Neuronal stem cell (in vitro differentiated cells): ENCODE results near the gene CMTR1.

ENCODE experiments used
- DNase-seq: peaks from one replicate; pipeline ENCODE4 v3.0.0-alpha.2; 2013; ENCODE audit warnings: low spot score
- H2AFZ ChIP-seq: one replicate; pipeline ENCODE4 v1.6.1; 2013; ENCODE audit warnings: mild to moderate bottlenecking, low read length, inconsistent platforms
- H2AK5ac ChIP-seq: 2 replicates; pipeline ENCODE4 v1.6.1; 2013; ENCODE audit warnings: low read depth, mild to moderate bottlenecking, inconsistent platforms, low read length, moderate library complexity, mixed read lengths
- H2BK120ac ChIP-seq: 2 replicates; pipeline ENCODE4 v1.6.1; 2013; ENCODE audit warnings: low read depth, mild to moderate bottlenecking, inconsistent platforms, low read length, moderate library complexity, mixed read lengths
- H2BK12ac ChIP-seq: one replicate; pipeline ENCODE4 v1.6.1; 2013; ENCODE audit warnings: low read length, inconsistent platforms
- H2BK15ac ChIP-seq: 2 replicates; pipeline ENCODE4 v1.6.1; 2013; ENCODE audit warnings: mild to moderate bottlenecking, low read length, inconsistent platforms, mixed read lengths
- H2BK5ac ChIP-seq: one replicate; pipeline ENCODE4 v1.6.1; 2013; ENCODE audit warnings: inconsistent platforms, mild to moderate bottlenecking, low read length, moderate library complexity
- H3K14ac ChIP-seq: one replicate; pipeline ENCODE4 v1.6.1; 2013; ENCODE audit warnings: low read length, inconsistent platforms
- H3K18ac ChIP-seq: 2 replicates; pipeline ENCODE4 v1.6.1; 2013; ENCODE audit warnings: low read length, inconsistent platforms
- H3K23ac ChIP-seq: 2 replicates; pipeline ENCODE4 v1.6.1; 2013; ENCODE audit warnings: low read depth, mild to moderate bottlenecking, mixed read lengths, low read length, inconsistent platforms; ENCODE audit not compliant: poor library complexity
- H3K27ac ChIP-seq: replicated peaks from 3 replicates; pipeline ENCODE4 v1.5.1; 2013; ENCODE audit warnings: low read length, inconsistent platforms
- H3K27me3 ChIP-seq, 3 experiments: 2 replicates each; pipeline ENCODE4 v1.6.1; 2013; ENCODE audit warnings: low read length in 3 of 3, mild to moderate bottlenecking in 2 of 3, inconsistent platforms in 1 of 3, low read depth in 1 of 3, mixed read lengths in 1 of 3, moderate library complexity in 1 of 3; ENCODE audit not compliant: control insufficient read depth in 3 of 3, insufficient read depth in 3 of 3
- H3K36me3 ChIP-seq, 2 donors: replicated peaks in 1 of 2; 2 replicates each; pipeline ENCODE4 v1.6.1; 2013; ENCODE audit warnings: low read length in 2 of 2; ENCODE audit not compliant: control insufficient read depth in 2 of 2, insufficient read depth in 2 of 2
- H3K4ac ChIP-seq: 2 replicates; pipeline ENCODE4 v1.6.1; 2013; ENCODE audit warnings: inconsistent platforms, mild to moderate bottlenecking, low read length, moderate library complexity
- H3K4me1 ChIP-seq, 2 donors: 1 replicate in 1 of 2; 2 replicates in 1 of 2; pipeline ENCODE4 v1.6.1; 2013; ENCODE audit warnings: low read length in 2 of 2, low read depth in 1 of 2; ENCODE audit not compliant: control insufficient read depth in 2 of 2, insufficient read depth in 1 of 2
- H3K4me2 ChIP-seq: one replicate; pipeline ENCODE4 v1.6.1; 2013; ENCODE audit warnings: mild to moderate bottlenecking, low read length, inconsistent platforms; ENCODE audit not compliant: insufficient read depth, poor library complexity, severe bottlenecking
- H3K4me3 ChIP-seq, 2 donors: 2 replicates each; pipeline ENCODE4 v1.5.1; 2013; ENCODE audit warnings: low read length in 2 of 2, mild to moderate bottlenecking in 2 of 2, inconsistent platforms in 1 of 2, moderate library complexity in 1 of 2
- H3K79me1 ChIP-seq: one replicate; pipeline ENCODE4 v1.6.1; 2013; ENCODE audit warnings: low read depth, mild to moderate bottlenecking, inconsistent platforms, low read length, moderate library complexity
- H3K9ac ChIP-seq: one replicate; pipeline ENCODE4 v1.6.1; 2013; ENCODE audit warnings: mild to moderate bottlenecking, low read depth, low read length, inconsistent platforms; ENCODE audit not compliant: poor library complexity
- H3K9me3 ChIP-seq, 2 donors: replicated peaks in 1 of 2; 2 replicates each; pipeline versions ENCODE3 to v1.6.1; 2013; ENCODE audit warnings: low read length in 2 of 2, mild to moderate bottlenecking in 2 of 2, inconsistent platforms in 1 of 2, low read depth in 1 of 2, mixed read lengths in 1 of 2, moderate library complexity in 1 of 2; ENCODE audit not compliant: control insufficient read depth in 2 of 2, insufficient read depth in 1 of 2
- H4K8ac ChIP-seq: one replicate; pipeline ENCODE4 v1.6.1; 2013; ENCODE audit warnings: low read depth, mild to moderate bottlenecking, inconsistent platforms, low read length, moderate library complexity
- H4K91ac ChIP-seq: one replicate; pipeline ENCODE4 v1.6.1; 2013; ENCODE audit warnings: low read length, low read depth, mild to moderate bottlenecking, inconsistent platforms; ENCODE audit not compliant: poor library complexity
- WGBS, 2 donors: extraction: QIAGEN DNeasy Blood & Tissue Kit; methylation state at CpG; one replicate each; pipeline ENCODE4 v1.1.7; 2013; ENCODE audit warnings: missing lambda C conversion rate in 2 of 2, mixed read lengths in 1 of 2; ENCODE audit not compliant: insufficient read length in 2 of 2, insufficient replicate concordance in 1 of 2; ENCODE audit errors: extremely low coverage in 2 of 2; 5-methylcytosine and 5-hydroxymethylcytosine counted together

The CMTR1 gene

DNA sequence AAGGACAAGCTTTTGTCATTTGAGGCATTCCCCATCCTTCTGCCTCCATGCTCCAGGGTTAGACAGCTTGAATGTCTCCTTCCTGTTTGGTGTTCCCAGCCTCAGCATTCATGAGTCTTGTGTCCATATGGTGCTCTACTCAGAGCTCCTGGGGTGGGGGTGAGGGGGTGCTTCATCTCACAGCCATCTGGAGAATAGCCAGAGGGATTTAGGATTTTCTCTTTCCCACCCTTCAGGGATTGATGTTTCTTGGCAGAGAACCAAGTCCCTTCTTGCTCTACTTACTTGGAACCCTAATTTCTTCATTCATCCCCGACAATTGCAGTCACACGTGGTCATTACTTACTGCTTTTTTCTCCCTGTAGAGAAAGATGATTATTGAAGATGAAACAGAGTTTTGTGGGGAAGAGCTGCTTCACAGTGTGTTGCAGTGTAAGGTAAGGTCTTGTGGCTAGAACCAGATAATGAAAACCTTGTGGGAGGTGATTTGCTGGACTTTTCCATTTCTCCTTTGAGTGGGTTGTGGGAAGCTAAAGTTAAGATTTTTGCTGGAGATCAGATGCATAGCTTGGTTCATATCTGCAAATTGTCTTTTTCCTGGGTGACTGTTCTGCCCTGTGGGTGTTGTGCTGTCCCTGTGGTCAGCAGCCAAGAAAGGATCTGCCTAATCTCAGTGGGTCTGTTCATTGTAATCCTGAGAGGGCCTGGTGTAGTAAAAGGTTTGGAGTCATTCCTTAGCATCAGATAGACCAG is 18.6 kb downstream of the CMTR1 start:
- no peak overlapping the region for H3K9ac ChIP-seq
- no peak overlapping the region for H2BK12ac ChIP-seq
- H3K14ac ChIP-seq: no peak overlapping the region
- no peak overlapping the region for H2BK120ac ChIP-seq
- no peak overlapping the region for H3K27ac ChIP-seq
- H3K4me3 ChIP-seq: no peak overlapping the region
- H3K23ac ChIP-seq: no peak overlapping the region
- no peaks in the 10 kb centered on the region for H3K79me1 ChIP-seq
- H3K9me3 ChIP-seq: peaks cover 0 to 2% of the 10 kb centered on the region in 2 donors
- no peak overlapping the region for H3K4ac ChIP-seq
- WGBS, 2 donors: no CpG with 5 or more reads among the region's 2 CpGs
- no peak overlapping the region for H2AK5ac ChIP-seq
- H3K27me3 ChIP-seq: no peaks in the 10 kb centered on the region
- H2BK15ac ChIP-seq: no peak overlapping the region
- no peak for DNase-seq
- no peak overlapping the region for H4K8ac ChIP-seq
- H3K4me1 ChIP-seq: no peaks in the 10 kb centered on the region
- H2BK5ac ChIP-seq: no peak overlapping the region
- H3K36me3 ChIP-seq: peaks cover 19 to 97% of the 10 kb centered on the region in 2 donors
- no peak overlapping the region for H4K91ac ChIP-seq
- H3K18ac ChIP-seq: no peak overlapping the region
- H2AFZ ChIP-seq: no peak overlapping the region
- H3K4me2 ChIP-seq: no peak overlapping the region

DNA sequence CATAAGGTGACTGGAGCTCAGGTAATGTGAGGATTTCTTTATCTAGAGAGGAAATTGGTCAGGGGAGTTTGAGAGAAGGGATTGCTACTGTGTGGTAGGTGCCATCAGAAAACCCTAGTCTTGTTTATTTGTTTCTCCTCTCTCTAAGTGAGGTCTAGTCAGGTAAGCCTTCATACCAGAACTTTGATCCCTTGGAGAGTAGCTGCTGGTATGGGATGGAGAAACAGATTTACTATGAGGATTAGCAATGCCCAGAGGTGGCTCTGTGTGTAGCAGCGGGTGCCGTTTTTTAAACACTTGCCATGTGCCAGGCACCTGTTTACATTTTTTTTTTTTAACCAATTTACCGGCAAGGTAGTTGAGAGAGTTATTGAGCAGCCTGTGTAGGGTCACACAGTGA is 19.5 kb downstream of the CMTR1 start:
- no peak overlapping the region for H3K27ac ChIP-seq
- H2AK5ac ChIP-seq: no peak overlapping the region
- no CpG with 5 or more reads among the region's 3 CpGs for WGBS, 2 donors
- no peaks in the 10 kb centered on the region for H3K79me1 ChIP-seq
- H3K18ac ChIP-seq: no peak overlapping the region
- no peaks in the 10 kb centered on the region for H3K9me3 ChIP-seq
- no peaks in the 10 kb centered on the region for H3K27me3 ChIP-seq
- H3K36me3 ChIP-seq: peaks cover 16 to 92% of the 10 kb centered on the region in 2 donors
- H3K23ac ChIP-seq: no peak overlapping the region
- H3K4me2 ChIP-seq: no peak overlapping the region
- H3K4me3 ChIP-seq: no peak overlapping the region
- no peak overlapping the region for H4K8ac ChIP-seq
- H3K9ac ChIP-seq: no peak overlapping the region
- H2BK120ac ChIP-seq: no peak overlapping the region
- no peak overlapping the region for H2AFZ ChIP-seq
- H2BK5ac ChIP-seq: no peak overlapping the region
- H2BK12ac ChIP-seq: no peak overlapping the region
- H3K4me1 ChIP-seq: no peaks in the 10 kb centered on the region
- no peak overlapping the region for H2BK15ac ChIP-seq
- no peak overlapping the region for H3K14ac ChIP-seq
- H3K4ac ChIP-seq: no peak overlapping the region
- H4K91ac ChIP-seq: no peak overlapping the region
- no peak for DNase-seq

DNA sequence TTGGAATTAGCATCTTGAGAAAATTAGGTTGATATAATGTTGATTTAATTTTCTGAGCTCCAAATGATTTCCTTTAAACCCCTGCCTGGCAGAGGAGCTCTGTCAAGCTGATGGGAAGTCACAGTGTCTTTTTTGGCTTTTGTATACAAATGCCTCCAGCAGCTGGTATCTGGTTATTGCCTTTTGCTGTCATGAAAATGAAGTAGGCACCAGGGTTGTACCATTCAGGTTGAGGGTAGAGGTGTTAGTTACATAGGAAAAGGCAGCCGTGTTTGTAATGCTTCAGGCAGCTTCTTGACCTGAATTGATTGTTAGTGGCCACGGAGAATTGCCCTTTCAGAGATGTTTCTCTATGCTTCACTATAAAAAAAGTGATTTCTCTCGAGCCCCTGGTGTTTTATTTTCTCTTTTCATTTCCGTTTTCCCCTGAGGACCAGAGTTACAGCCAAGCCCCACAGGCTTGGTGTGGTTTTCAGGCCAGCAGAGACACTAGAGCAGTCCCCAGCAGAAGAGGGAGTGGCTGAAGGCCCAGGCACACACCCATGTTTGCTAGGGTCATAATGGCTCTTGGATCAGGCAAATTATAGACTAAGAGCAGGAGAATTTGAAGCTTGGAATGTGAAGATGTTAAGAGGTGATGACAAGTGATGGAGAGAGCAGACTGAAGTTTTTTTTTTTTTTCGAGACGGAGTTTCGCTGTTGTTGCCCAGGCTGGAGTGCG is 21.6 kb downstream of the CMTR1 start:
- no peak overlapping the region for H3K9ac ChIP-seq
- H3K18ac ChIP-seq: no peak overlapping the region
- H4K91ac ChIP-seq: no peak overlapping the region
- no peak overlapping the region for H3K27ac ChIP-seq
- no peak overlapping the region for H3K4ac ChIP-seq
- no peak overlapping the region for H4K8ac ChIP-seq
- no peaks in the 10 kb centered on the region for H3K9me3 ChIP-seq
- no peaks in the 10 kb centered on the region for H3K27me3 ChIP-seq
- H2BK5ac ChIP-seq: no peak overlapping the region
- no peak overlapping the region for H3K23ac ChIP-seq
- WGBS, 2 donors: no CpG with 5 or more reads among the region's 8 CpGs
- no peak for DNase-seq
- no peaks in the 10 kb centered on the region for H3K79me1 ChIP-seq
- H3K4me1 ChIP-seq: peaks cover 0 to 3% of the 10 kb centered on the region in 2 donors
- no peak overlapping the region for H2AFZ ChIP-seq
- peaks cover 18 to 88% of the 10 kb centered on the region in 2 donors for H3K36me3 ChIP-seq
- H3K4me3 ChIP-seq: no peak overlapping the region
- no peak overlapping the region for H3K14ac ChIP-seq
- no peak overlapping the region for H2BK12ac ChIP-seq
- no peak overlapping the region for H2AK5ac ChIP-seq
- H2BK120ac ChIP-seq: no peak overlapping the region
- H3K4me2 ChIP-seq: no peak overlapping the region
- H2BK15ac ChIP-seq: no peak overlapping the region

DNA sequence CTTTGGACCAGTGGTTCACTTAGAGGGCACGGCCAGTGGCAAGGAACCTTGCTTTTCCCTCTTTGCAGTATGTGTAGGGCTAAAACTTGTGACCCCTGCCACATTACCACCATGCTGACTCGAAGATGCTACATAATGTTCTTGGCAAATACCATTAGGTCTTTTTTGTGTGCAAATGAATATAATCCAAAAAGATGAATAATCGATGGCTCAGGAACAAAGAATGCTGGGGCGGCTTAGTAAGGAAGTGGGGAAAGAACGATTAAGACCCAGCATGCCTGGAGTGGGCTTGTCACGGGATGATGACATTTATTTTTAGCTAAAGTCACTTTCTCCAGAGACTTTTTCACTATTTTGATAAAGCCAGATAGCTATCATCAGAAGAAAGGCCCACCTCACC is 23.1 kb downstream of the CMTR1 start:
- Histone ChIP-seq H3K23ac (no peak overlapping the region), H3K79me1 (no peaks in the 10 kb centered on the region)
- WGBS, 2 donors: no CpG with 5 or more reads among the region's 6 CpGs

More for the DNA sequence above, 23.1 kb downstream of the CMTR1 start:
- H2AK5ac ChIP-seq: no peak overlapping the region
- H2BK5ac ChIP-seq: no peak overlapping the region
- no peak for DNase-seq
- no peaks in the 10 kb centered on the region for H3K9me3 ChIP-seq
- peaks cover 2 to 10% of the 10 kb centered on the region in 2 donors for H3K4me1 ChIP-seq
- H3K4me3 ChIP-seq: no peak overlapping the region
- H4K8ac ChIP-seq: no peak overlapping the region
- H2BK12ac ChIP-seq: no peak overlapping the region
- no peak overlapping the region for H3K4me2 ChIP-seq
- H3K9ac ChIP-seq: no peak overlapping the region
- no peak overlapping the region for H4K91ac ChIP-seq
- no peak overlapping the region for H2AFZ ChIP-seq
- H2BK120ac ChIP-seq: no peak overlapping the region
- no peak overlapping the region for H2BK15ac ChIP-seq
- H3K4ac ChIP-seq: no peak overlapping the region
- no peaks in the 10 kb centered on the region for H3K27me3 ChIP-seq
- no peak overlapping the region for H3K14ac ChIP-seq
- H3K18ac ChIP-seq: no peak overlapping the region
- peaks cover 16 to 85% of the 10 kb centered on the region in 2 donors for H3K36me3 ChIP-seq
- H3K27ac ChIP-seq: no peak overlapping the region
